Endothelial cell of coronary artery (primary cell): ENCODE measurements around the gene CALR3. TPM values are rescaled to one million over a fixed set of nuclear protein-coding genes. Genes with fewer than 3 reads are reported as not detected.

Source experiments
- total RNA-seq: library from RNA; depleted of rRNA; stranded (reverse); fragments of >200 nt; gene quantifications from 2 replicates; pipeline ENCODE4 v1.2.3, GENCODE V29; 2014

Gene CALR3
- not detected in 2 replicates for total RNA-seq

GRCh38 chr19:16495982-16496612 lies at the start of gene CALR3, which contains the start of gene C19orf44:
Gene CALR3 (minus strand): TSS chr19:16496167. CDS start chr19:16496129, 38 bp downstream.
Gene C19orf44 (plus strand): TSS chr19:16496394. CDS start chr19:16500793, 4,399 bp downstream.

GRCh38 chr19:16542045-16542909 lies 46.3 kb upstream of the CALR3 start, which contains the start of gene CHERP:
Gene CHERP (minus strand): TSS chr19:16542437. CDS start chr19:16542378, 59 bp downstream.

Other genes with a start within 250 kb of the CALR3 start
- gene KLF2, start 171.3 kb downstream of the CALR3 start, total RNA-seq: 7.2 and 15.4 TPM in 2 replicates
- gene EPS15L1, start 24.2 kb downstream of the CALR3 start, total RNA-seq: 6.2 and 13.1 TPM in 2 replicates
- 1.4 and 2.3 TPM in 2 replicates for gene C19orf44, start 227 bp upstream of the CALR3 start, total RNA-seq
- 6.7 and 7.4 TPM in 2 replicates for gene CHERP, start 46.3 kb upstream of the CALR3 start, total RNA-seq
- gene SLC35E1, start 76.2 kb upstream of the CALR3 start, total RNA-seq: 14.8 and 21.2 TPM in 2 replicates
- 4.6 and 5.8 TPM in 2 replicates for gene MED26, start 132.0 kb upstream of the CALR3 start, total RNA-seq
- gene SMIM7, start 164.0 kb upstream of the CALR3 start, total RNA-seq: 43.3 and 43.7 TPM in 2 replicates
- 3.3 and 3.8 TPM in 2 replicates for gene TMEM38A, start 165.0 kb upstream of the CALR3 start, total RNA-seq
- gene NWD1, start 223.7 kb upstream of the CALR3 start, total RNA-seq: not detected in 2 replicates